Panc1 (cell line): ENCODE measurements around the gene IL17REL.

Source experiments
- SIN3A ChIP-seq: IDR thresholded peaks from 2 replicates; pipeline ENCODE4 v1.6.1; 2012; ENCODE audit warnings: low read depth, mild to moderate bottlenecking, low read length, moderate library complexity, borderline replicate concordance; ENCODE audit not compliant: insufficient read depth
- TF ChIP-seq, protein P1 (sequence below): fragments of 450-650 bp; IDR thresholded peaks from 2 replicates; pipeline ENCODE4 v1.5.1; 2017; ENCODE audit warnings: mild to moderate bottlenecking
- TF ChIP-seq, protein P2 (sequence below), 2 experiments: IDR thresholded peaks; 2 replicates each; pipeline ENCODE4 v1.6.1; 2011 to 2012; ENCODE audit warnings: low read depth in 2 of 2, control low read depth in 1 of 2, low read length in 1 of 2, mild to moderate bottlenecking in 1 of 2, moderate library complexity in 1 of 2; ENCODE audit not compliant: insufficient read depth in 1 of 2

DNA sequence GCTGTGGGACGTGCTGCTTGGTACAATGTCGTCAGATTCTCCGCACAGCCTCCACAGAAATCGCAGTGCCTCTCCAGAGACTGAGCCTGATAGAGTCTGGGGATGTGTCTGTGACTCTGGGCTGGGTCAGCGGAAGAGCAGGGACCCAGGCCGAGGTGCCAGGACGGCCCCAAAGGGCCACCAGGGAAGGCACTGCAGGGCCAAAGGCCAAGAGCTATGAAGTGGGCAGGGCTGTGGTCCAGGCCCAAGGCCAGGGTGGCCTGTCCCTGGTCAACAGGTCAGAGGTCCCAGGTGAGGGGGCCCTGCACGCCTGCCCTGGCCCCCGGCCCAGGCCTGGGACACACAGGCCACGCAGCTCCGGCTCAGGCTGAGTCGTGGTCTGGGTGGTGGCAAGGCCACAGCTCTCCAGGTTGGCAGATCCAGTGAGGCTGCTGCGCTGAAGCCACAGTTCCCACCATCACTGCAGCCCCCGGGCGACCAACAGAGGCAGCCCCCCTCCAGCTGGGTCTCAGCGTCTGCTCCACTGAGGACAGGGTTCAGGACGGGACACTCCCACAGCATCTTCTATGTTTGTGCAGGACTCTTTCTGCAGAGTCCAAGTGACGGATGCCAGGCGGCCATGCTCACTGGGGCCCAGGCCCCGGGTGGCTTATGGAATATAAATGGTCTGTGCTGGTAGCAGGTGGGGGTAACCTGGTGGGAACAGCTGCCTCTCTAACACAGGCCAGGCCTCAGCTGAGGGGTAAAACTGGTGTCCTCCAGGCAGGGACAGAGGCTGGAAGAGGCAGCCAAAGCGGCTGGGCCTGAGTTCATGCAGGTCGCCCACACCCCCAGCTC is 56.8 kb downstream of the IL17REL start:
- TF ChIP-seq, protein P1, sequence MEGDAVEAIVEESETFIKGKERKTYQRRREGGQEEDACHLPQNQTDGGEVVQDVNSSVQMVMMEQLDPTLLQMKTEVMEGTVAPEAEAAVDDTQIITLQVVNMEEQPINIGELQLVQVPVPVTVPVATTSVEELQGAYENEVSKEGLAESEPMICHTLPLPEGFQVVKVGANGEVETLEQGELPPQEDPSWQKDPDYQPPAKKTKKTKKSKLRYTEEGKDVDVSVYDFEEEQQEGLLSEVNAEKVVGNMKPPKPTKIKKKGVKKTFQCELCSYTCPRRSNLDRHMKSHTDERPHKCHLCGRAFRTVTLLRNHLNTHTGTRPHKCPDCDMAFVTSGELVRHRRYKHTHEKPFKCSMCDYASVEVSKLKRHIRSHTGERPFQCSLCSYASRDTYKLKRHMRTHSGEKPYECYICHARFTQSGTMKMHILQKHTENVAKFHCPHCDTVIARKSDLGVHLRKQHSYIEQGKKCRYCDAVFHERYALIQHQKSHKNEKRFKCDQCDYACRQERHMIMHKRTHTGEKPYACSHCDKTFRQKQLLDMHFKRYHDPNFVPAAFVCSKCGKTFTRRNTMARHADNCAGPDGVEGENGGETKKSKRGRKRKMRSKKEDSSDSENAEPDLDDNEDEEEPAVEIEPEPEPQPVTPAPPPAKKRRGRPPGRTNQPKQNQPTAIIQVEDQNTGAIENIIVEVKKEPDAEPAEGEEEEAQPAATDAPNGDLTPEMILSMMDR = no peak
- TF ChIP-seq SIN3A = no peak
- TF ChIP-seq, protein P2, sequence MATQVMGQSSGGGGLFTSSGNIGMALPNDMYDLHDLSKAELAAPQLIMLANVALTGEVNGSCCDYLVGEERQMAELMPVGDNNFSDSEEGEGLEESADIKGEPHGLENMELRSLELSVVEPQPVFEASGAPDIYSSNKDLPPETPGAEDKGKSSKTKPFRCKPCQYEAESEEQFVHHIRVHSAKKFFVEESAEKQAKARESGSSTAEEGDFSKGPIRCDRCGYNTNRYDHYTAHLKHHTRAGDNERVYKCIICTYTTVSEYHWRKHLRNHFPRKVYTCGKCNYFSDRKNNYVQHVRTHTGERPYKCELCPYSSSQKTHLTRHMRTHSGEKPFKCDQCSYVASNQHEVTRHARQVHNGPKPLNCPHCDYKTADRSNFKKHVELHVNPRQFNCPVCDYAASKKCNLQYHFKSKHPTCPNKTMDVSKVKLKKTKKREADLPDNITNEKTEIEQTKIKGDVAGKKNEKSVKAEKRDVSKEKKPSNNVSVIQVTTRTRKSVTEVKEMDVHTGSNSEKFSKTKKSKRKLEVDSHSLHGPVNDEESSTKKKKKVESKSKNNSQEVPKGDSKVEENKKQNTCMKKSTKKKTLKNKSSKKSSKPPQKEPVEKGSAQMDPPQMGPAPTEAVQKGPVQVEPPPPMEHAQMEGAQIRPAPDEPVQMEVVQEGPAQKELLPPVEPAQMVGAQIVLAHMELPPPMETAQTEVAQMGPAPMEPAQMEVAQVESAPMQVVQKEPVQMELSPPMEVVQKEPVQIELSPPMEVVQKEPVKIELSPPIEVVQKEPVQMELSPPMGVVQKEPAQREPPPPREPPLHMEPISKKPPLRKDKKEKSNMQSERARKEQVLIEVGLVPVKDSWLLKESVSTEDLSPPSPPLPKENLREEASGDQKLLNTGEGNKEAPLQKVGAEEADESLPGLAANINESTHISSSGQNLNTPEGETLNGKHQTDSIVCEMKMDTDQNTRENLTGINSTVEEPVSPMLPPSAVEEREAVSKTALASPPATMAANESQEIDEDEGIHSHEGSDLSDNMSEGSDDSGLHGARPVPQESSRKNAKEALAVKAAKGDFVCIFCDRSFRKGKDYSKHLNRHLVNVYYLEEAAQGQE (IDR thresholded peaks at IDR 0.05; ENCODE audit: insufficient read depth in 1 of 2, low read depth in 2 of 2, low read length in 1 of 2) = no peak
